T47D (cell line): ENCODE measurements around the gene ZNF778.
"Not testable (repeated sequence)": the region's sequence is repeated elsewhere in the genome, so short reads cannot be mapped to it uniquely, and the experiment has no call there.

ENCODE experiments used
- DNase-seq, 2 experiments: peaks; one replicate each; pipeline versions ENCODE4 v3.0.0 to v3.0.0-alpha.2; 2011 to 2012; ENCODE audit warnings: low read depth in 1 of 2, low spot score in 1 of 2
- JUND ChIP-seq: IDR thresholded peaks from 2 replicates; pipeline ENCODE4 v1.6.1; 2012; ENCODE audit warnings: low read depth
- in situ Hi-C: cut with HindIII; loops from 2 replicates; pipeline ENCODE4 v1.10.0; 2016; ENCODE audit warnings: low sequenced_read_pairs, low pct_unique_long_range_greater_than_20kb

The ZNF778 gene

GRCh38 chr16:89232107-89232506 is 14.6 kb downstream of the ZNF778 start:
- in situ Hi-C loops: no loop called here
- no peak for TF ChIP-seq JUND
- DNase-seq: no peak

DNA sequence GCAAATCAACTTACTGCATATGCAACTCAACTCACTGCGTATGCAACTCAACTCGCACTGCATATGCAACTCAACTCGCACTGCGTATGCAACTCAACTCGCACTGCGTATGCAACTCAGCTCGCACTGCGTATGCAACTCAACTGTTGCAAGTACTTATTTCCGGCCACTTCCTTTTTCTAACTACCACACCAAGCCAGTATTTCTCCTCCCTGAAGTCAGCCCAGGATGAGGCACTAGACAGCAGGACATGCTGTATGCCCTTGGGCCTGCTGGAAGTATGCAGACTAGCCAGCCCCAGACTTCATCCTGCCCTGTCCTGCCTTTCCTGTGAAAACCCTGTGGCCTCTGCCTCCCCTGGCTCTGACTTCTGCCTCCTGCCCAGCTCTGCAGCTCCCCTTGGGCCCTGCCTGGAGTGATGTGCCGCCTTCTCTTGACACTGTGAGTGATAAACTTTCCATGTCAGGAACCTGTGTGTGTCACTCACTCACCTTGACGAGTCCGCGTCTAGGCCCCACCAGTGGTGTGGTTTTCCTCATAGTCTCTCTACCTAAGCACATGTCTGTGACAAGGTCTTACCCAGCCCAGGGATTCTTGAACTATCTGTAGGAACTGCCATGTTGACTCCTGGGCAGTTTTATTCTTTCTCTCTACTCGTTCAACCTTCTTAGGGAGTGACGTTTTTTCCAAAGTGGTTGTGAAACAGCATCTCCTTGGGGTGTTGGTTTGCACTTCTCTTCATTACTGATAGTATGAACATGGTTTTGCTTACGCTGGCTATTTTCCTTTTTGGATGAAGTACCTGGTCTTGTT is 16.4 kb downstream of the ZNF778 start:
- in situ Hi-C loops: no loop called here
- TF ChIP-seq JUND: no peak
- no peak for DNase-seq

DNA sequence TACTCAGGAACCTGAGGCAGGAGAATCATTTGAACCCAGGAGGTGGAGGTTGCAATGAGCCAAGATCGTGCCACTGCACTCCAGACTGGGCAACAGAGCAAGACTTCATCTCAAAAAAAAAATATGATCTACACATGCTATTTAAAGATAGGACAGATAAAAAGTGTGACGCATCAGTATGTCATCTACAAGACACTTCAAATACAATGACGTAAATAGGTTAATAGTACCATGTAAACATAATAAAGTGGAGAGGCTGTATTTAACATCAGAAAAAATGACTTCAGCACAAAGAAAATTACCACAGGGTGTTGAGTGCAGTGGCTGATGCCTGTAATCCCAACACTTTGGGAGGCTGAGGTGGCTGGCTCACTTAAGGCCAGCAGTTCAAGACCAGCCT is 20.2 kb downstream of the ZNF778 start:
- no peak for TF ChIP-seq JUND
- in situ Hi-C loops: no loop called here
- DNase-seq: no peak

DNA sequence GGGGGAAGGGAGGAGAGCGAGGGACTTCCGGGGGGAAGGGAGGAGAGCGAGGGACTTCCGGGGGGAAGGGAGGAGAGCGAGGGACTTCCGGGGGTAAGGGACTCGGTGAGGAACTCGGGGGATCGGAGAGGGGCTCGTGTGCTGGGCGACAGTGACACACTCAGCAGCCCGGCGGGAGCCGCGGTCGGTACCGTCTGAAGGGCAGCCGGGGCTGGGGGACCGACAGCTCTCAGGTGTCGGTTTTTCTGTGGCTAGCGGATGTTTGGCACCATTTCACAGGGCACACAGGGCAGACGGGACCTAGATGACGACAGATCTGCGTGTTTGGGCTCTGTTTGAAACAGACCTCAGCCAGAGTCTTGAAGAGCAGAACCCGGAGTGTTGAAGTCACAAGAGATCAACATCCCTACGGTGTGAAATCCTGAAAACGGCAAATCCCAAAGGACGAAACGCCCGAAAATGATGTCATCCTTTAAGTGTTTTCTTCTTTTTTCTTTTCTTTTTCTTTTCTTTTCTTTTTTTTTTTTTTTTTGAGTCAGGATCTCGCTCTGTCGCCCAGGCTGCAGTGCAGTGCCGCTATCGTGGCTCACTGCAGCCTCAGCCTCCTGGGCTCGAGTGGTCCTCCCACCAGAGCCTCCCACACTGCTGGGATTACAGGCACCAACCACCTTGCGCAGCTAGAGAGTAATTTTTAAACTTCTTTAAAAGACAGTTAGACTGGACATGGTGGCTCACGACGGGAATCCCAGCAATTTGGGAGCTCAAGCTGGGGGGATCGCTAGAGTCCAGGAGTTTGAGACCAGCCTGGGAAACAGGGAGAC is 23.9 kb downstream of the ZNF778 start:
- TF ChIP-seq JUND: no peak
- peak; percentile 78 to 82 for DNase-seq
- in situ Hi-C loops: no loop called here

- no peak for DNase-seq
- in situ Hi-C loops: no loop called here
- no peak for TF ChIP-seq JUND
These were observed 25.3 kb downstream of the ZNF778 start for GRCh38 chr16:89242795-89243200.

GRCh38 chr16:89243664-89244063 is 26.2 kb downstream of the ZNF778 start:
- TF ChIP-seq JUND: no peak
- in situ Hi-C loops: no loop called here
- DNase-seq: no peak

- in situ Hi-C loops: not testable (repeated sequence)
These were observed 26.8 kb downstream of the ZNF778 start for GRCh38 chr16:89244264-89244663.

GRCh38 chr16:89244754-89245153 is 27.3 kb downstream of the ZNF778 start:
- no peak for TF ChIP-seq JUND
- in situ Hi-C loops: no loop called here

More at GRCh38 chr16:89244264-89244663, 26.8 kb downstream of the ZNF778 start:
- DNase-seq: not testable (repeated sequence)

GRCh38 chr16:89246383-89246902 is 28.9 kb downstream of the ZNF778 start:
- TF ChIP-seq JUND: no peak
- no peak for DNase-seq
- in situ Hi-C loops: no loop called here

More at GRCh38 chr16:89244754-89245153, 27.3 kb downstream of the ZNF778 start:
- DNase-seq: no peak

DNA sequence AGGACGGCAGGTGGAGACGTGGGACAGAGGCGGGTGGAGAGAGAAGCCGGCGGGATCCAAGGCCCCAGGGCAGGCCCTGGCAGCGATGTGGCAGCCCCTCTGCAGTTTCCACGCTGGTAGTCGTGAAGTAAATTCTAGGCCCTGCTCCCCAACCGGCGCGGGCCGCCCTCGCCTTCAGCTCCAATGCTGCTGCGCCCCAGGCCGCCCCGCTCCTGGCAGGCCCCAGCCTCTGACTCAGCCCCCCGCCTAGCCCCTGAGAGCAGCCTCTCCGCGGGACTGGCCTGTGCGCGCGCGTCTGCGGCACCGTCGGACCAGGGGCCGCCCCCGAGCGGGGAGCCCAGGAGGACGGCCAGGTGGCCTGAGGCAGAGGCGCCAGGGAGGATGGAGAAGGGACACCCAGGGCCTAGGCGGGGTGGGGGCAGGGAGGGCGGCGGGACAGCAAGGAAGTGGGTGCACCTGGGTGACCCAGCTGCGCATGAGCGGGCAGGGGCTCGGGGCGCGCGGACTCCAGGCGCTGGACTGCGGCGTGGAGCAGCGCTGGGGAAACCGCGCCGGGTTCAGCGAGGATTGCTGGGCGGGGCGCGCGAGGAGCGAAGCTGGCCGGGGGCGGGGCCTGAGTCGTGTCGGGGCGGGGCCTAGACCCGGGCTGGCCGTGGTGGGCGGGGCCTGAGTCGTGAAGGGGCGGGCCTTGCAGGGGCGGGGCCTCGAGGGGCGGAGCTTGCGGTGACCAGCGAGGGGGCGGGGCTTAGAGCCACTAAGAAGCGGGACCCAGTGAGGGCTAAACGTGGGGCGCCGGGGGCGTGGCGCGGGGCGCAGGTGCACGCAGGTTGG is 29.6 kb downstream of the ZNF778 start:
- in situ Hi-C loops: no loop called here
- peak; percentile 88 to 97 for DNase-seq
- no peak for TF ChIP-seq JUND

GRCh38 chr16:89247734-89248075 is 30.2 kb downstream of the ZNF778 start:
- in situ Hi-C loops, DNase-seq: not testable (repeated sequence)

GRCh38 chr16:89248196-89248982 is 30.9 kb downstream of the ZNF778 start:
- TF ChIP-seq JUND: no peak
- in situ Hi-C loops: no loop called here
- no peak for DNase-seq
